Stimulated activated CD8-positive, alpha-beta memory T cell treated with anti-CD3 and anti-CD28 coated beads, Interleukin-4, amount 100 ng/mL, for 48 hours (primary cell): ENCODE data around the gene THSD7B.
"Not testable (repeated sequence)": the region's sequence is repeated elsewhere in the genome, so short reads cannot be mapped to it uniquely, and the experiment has no call there.

Source experiments
- DNase-seq: peaks from one replicate; pipeline ENCODE4 v3.0.0-alpha.2; 2020

THSD7B gene

GRCh38 chr2:137590102-137590501, 824.8 kb downstream of the THSD7B start:
- no peak for DNase-seq

GRCh38 chr2:137607722-137608318, 842.5 kb downstream of the THSD7B start:
- no peak for DNase-seq

- DNase-seq: no peak
Observed at GRCh38 chr2:137638932-137639331, 873.6 kb downstream of the THSD7B start.

GRCh38 chr2:137644731-137645130, 879.4 kb downstream of the THSD7B start:
- DNase-seq: no peak

- DNase-seq: no peak
Observed at GRCh38 chr2:137654046-137654445, 888.7 kb downstream of the THSD7B start.

GRCh38 chr2:137655814-137656213, 890.5 kb downstream of the THSD7B start:
- DNase-seq: no peak

GRCh38 chr2:137658433-137658832, 893.1 kb downstream of the THSD7B start:
- DNase-seq: no peak

- DNase-seq: no peak
Observed at GRCh38 chr2:137659616-137660015, 894.3 kb downstream of the THSD7B start.

GRCh38 chr2:137670111-137670510, 904.8 kb downstream of the THSD7B start:
- no peak for DNase-seq

GRCh38 chr2:137672989-137673552, 907.7 kb downstream of the THSD7B start:
- DNase-seq: no peak

- DNase-seq: no peak
Observed at GRCh38 chr2:137674991-137675390, 909.6 kb downstream of the THSD7B start.

GRCh38 chr2:137675584-137676327, 910.4 kb downstream of the THSD7B start:
- no peak for DNase-seq

- DNase-seq: no peak
Observed at GRCh38 chr2:137676346-137676745, 911.0 kb downstream of the THSD7B start.

- DNase-seq: no peak
Observed at GRCh38 chr2:137677466-137677865, 912.1 kb downstream of the THSD7B start.

GRCh38 chr2:137689549-137689948, 924.2 kb downstream of the THSD7B start:
- no peak for DNase-seq

- DNase-seq: no peak
Observed at GRCh38 chr2:137693534-137693933, 928.2 kb downstream of the THSD7B start.

- no peak for DNase-seq
Observed at GRCh38 chr2:137696916-137697315, 931.6 kb downstream of the THSD7B start.

- DNase-seq: not testable (repeated sequence)
Observed at GRCh38 chr2:137700250-137700649, 934.9 kb downstream of the THSD7B start.

GRCh38 chr2:137700681-137701080, 935.3 kb downstream of the THSD7B start:
- no peak for DNase-seq

- no peak for DNase-seq
Observed at GRCh38 chr2:137705296-137705695, 940.0 kb downstream of the THSD7B start.

- DNase-seq: no peak
Observed at GRCh38 chr2:137706786-137707613, 941.7 kb downstream of the THSD7B start.

- DNase-seq: no peak
Observed at GRCh38 chr2:137708311-137708710, 943.0 kb downstream of the THSD7B start.

GRCh38 chr2:137715731-137716191, 950.4 kb downstream of the THSD7B start:
- no peak for DNase-seq
